Stimulated activated naive B cell treated with anti-CD40 and anti-IgM and Interleukin-4, amounts not matched to agents 10 μg/mL and 1 μg/mL and 100 μg/mL, for 72 hours (primary cell): ENCODE results near the gene CABP7.

Experiments used
- ATAC-seq, 2 donors: fragments of 150-1000 bp; cut with Tn5 transposase; replicated peaks; 2 replicates each; pipeline ENCODE4 v1.10.0; 2021; ENCODE audit warnings: moderate library complexity in 1 of 2
- DNase-seq: peaks from one replicate; pipeline ENCODE4 v3.0.0; 2021
- H3K27ac Mint-ChIP-seq: one replicate; pipeline ENCODE4 v1.8.0; 2022; ENCODE audit warnings: mild to moderate bottlenecking, mixed read lengths
- H3K27me3 Mint-ChIP-seq, 2 donors: one replicate each; pipeline ENCODE4 v1.8.0; 2022; ENCODE audit warnings: mixed read lengths in 2 of 2
- H3K36me3 Mint-ChIP-seq, 2 donors: one replicate each; pipeline ENCODE4 v1.8.0; 2022; ENCODE audit warnings: mixed read lengths in 2 of 2, mild to moderate bottlenecking in 1 of 2
- H3K4me1 Mint-ChIP-seq, 2 donors: one replicate each; pipeline ENCODE4 v1.8.0; 2022; ENCODE audit warnings: mixed read lengths in 2 of 2, mild to moderate bottlenecking in 1 of 2
- H3K4me3 Mint-ChIP-seq, 2 donors: one replicate each; pipeline ENCODE4 v1.8.0; 2022; ENCODE audit warnings: mild to moderate bottlenecking in 2 of 2, mixed read lengths in 2 of 2, moderate library complexity in 1 of 2
- H3K9me3 Mint-ChIP-seq, 2 donors: one replicate each; pipeline ENCODE4 v1.8.0; 2022; ENCODE audit warnings: mixed read lengths in 2 of 2, mild to moderate bottlenecking in 1 of 2

CABP7 gene

GRCh38 chr22:29719899-29720645 is at the start of gene CABP7:
CABP7 (plus strand) TSS chr22:29720003; CDS start chr22:29720425, 422 bp downstream.
- ATAC-seq: peak; percentile 32 to 40
- Mint-ChIP-seq H3K36me3 (no peaks in the 10 kb centered on the region), H3K27me3 (peaks cover 55 to 66% of the 10 kb centered on the region in 2 donors), H3K9me3 (no peaks in the 10 kb centered on the region), H3K4me1 (peaks cover 6 to 9% of the 10 kb centered on the region in 2 donors), H3K4me3 (peak within 1 kb of the TSS; percentile 67 to 77), H3K27ac (peak within 1 kb of the TSS; percentile 25)
- DNase-seq: no peak

- DNase-seq (no peak), ATAC-seq (no peak)
- Mint-ChIP-seq H3K9me3 (no peaks in the 10 kb centered on the region), H3K27ac (no peak overlapping the region), H3K4me1 (no peaks in the 10 kb centered on the region), H3K36me3 (peaks cover 32 to 54% of the 10 kb centered on the region in 2 donors), H3K4me3 (no peak overlapping the region), H3K27me3 (no peaks in the 10 kb centered on the region)
These were observed 49.2 kb upstream of the CABP7 start for GRCh38 chr22:29670626-29671025.

- no peak for ATAC-seq
- Mint-ChIP-seq H3K9me3 (no peaks in the 10 kb centered on the region), H3K4me3 (no peak overlapping the region), H3K27ac (no peak overlapping the region), H3K27me3 (no peaks in the 10 kb centered on the region), H3K4me1 (no peaks in the 10 kb centered on the region), H3K36me3 (peaks cover 40 to 60% of the 10 kb centered on the region in 2 donors)
- DNase-seq: no peak
These were observed 46.3 kb upstream of the CABP7 start for GRCh38 chr22:29673361-29674066.

GRCh38 chr22:29674121-29674520 is 45.7 kb upstream of the CABP7 start:
- no peaks in the 10 kb centered on the region for H3K27me3 Mint-ChIP-seq
- ATAC-seq (no peak), DNase-seq (no peak)
- H3K27ac Mint-ChIP-seq: no peak overlapping the region
- H3K4me3 Mint-ChIP-seq: no peak overlapping the region
- H3K4me1 Mint-ChIP-seq: no peaks in the 10 kb centered on the region
- peaks cover 42 to 61% of the 10 kb centered on the region in 2 donors for H3K36me3 Mint-ChIP-seq
- no peaks in the 10 kb centered on the region for H3K9me3 Mint-ChIP-seq

GRCh38 chr22:29679316-29679715 is 40.5 kb upstream of the CABP7 start:
- Mint-ChIP-seq H3K27me3 (no peaks in the 10 kb centered on the region), H3K9me3 (no peaks in the 10 kb centered on the region), H3K36me3 (peaks cover 45 to 66% of the 10 kb centered on the region in 2 donors), H3K27ac (no peak overlapping the region), H3K4me3 (no peak overlapping the region), H3K4me1 (peaks cover 0 to 4% of the 10 kb centered on the region in 2 donors)
- DNase-seq (no peak), ATAC-seq (no peak)

GRCh38 chr22:29683536-29683935 is 36.3 kb upstream of the CABP7 start:
- no peaks in the 10 kb centered on the region for H3K27me3 Mint-ChIP-seq
- H3K4me3 Mint-ChIP-seq: no peak overlapping the region
- ATAC-seq (no peak), DNase-seq (no peak)
- peaks cover 34 to 57% of the 10 kb centered on the region in 2 donors for H3K36me3 Mint-ChIP-seq
- no peaks in the 10 kb centered on the region for H3K9me3 Mint-ChIP-seq
- no peak overlapping the region for H3K27ac Mint-ChIP-seq
- H3K4me1 Mint-ChIP-seq: peaks cover 0 to 4% of the 10 kb centered on the region in 2 donors

GRCh38 chr22:29684244-29684643 is 35.6 kb upstream of the CABP7 start:
- peaks cover 0 to 4% of the 10 kb centered on the region in 2 donors for H3K4me1 Mint-ChIP-seq
- ATAC-seq (no peak), DNase-seq (no peak)
- no peaks in the 10 kb centered on the region for H3K9me3 Mint-ChIP-seq
- peaks cover 32 to 56% of the 10 kb centered on the region in 2 donors for H3K36me3 Mint-ChIP-seq
- H3K27ac Mint-ChIP-seq: peak overlapping the region; percentile 20
- H3K4me3 Mint-ChIP-seq: no peak overlapping the region
- H3K27me3 Mint-ChIP-seq: no peaks in the 10 kb centered on the region

- H3K4me1 Mint-ChIP-seq: no peaks in the 10 kb centered on the region
- H3K9me3 Mint-ChIP-seq: no peaks in the 10 kb centered on the region
- no peak for DNase-seq
- peaks cover 32 to 39% of the 10 kb centered on the region in 2 donors for H3K36me3 Mint-ChIP-seq
- no peak overlapping the region for H3K27ac Mint-ChIP-seq
- H3K27me3 Mint-ChIP-seq: no peaks in the 10 kb centered on the region
- ATAC-seq: no peak
- no peak overlapping the region for H3K4me3 Mint-ChIP-seq
These were observed 30.5 kb upstream of the CABP7 start for GRCh38 chr22:29689206-29689879.

GRCh38 chr22:29689880-29690213 is 30.0 kb upstream of the CABP7 start:
- Mint-ChIP-seq H3K9me3 (no peaks in the 10 kb centered on the region), H3K36me3 (peaks cover 32 to 42% of the 10 kb centered on the region in 2 donors), H3K4me1 (no peaks in the 10 kb centered on the region), H3K4me3 (no peak overlapping the region), H3K27ac (no peak overlapping the region), H3K27me3 (no peaks in the 10 kb centered on the region)
- peak; percentile 38 to 50 for ATAC-seq
- no peak for DNase-seq

- H3K4me3 Mint-ChIP-seq: no peak overlapping the region
- H3K4me1 Mint-ChIP-seq: no peaks in the 10 kb centered on the region
- no peaks in the 10 kb centered on the region for H3K9me3 Mint-ChIP-seq
- H3K27me3 Mint-ChIP-seq: no peaks in the 10 kb centered on the region
- H3K36me3 Mint-ChIP-seq: peaks cover 36 to 46% of the 10 kb centered on the region in 2 donors
- ATAC-seq (no peak), DNase-seq (no peak)
- H3K27ac Mint-ChIP-seq: no peak overlapping the region
These were observed 29.3 kb upstream of the CABP7 start for GRCh38 chr22:29690476-29690875.

GRCh38 chr22:29691636-29692326 is 28.0 kb upstream of the CABP7 start:
- H3K4me3 Mint-ChIP-seq: no peak overlapping the region
- H3K4me1 Mint-ChIP-seq: no peaks in the 10 kb centered on the region
- no peak overlapping the region for H3K27ac Mint-ChIP-seq
- H3K36me3 Mint-ChIP-seq: peaks cover 46 to 56% of the 10 kb centered on the region in 2 donors
- no peaks in the 10 kb centered on the region for H3K27me3 Mint-ChIP-seq
- no peaks in the 10 kb centered on the region for H3K9me3 Mint-ChIP-seq
- ATAC-seq (no peak), DNase-seq (no peak)

GRCh38 chr22:29692327-29692640 is 27.5 kb upstream of the CABP7 start:
- H3K9me3 Mint-ChIP-seq: no peaks in the 10 kb centered on the region
- H3K36me3 Mint-ChIP-seq: peaks cover 45 to 54% of the 10 kb centered on the region in 2 donors
- no peak for ATAC-seq
- H3K27me3 Mint-ChIP-seq: no peaks in the 10 kb centered on the region
- H3K4me1 Mint-ChIP-seq: no peaks in the 10 kb centered on the region
- no peak overlapping the region for H3K27ac Mint-ChIP-seq
- no peak for DNase-seq
- no peak overlapping the region for H3K4me3 Mint-ChIP-seq

- DNase-seq (no peak), ATAC-seq (no peak)
- Mint-ChIP-seq H3K27ac (no peak overlapping the region), H3K27me3 (no peaks in the 10 kb centered on the region), H3K36me3 (peaks cover 45 to 51% of the 10 kb centered on the region in 2 donors), H3K4me1 (no peaks in the 10 kb centered on the region), H3K9me3 (no peaks in the 10 kb centered on the region), H3K4me3 (no peak overlapping the region)
These were observed 26.6 kb upstream of the CABP7 start for GRCh38 chr22:29693161-29693560.

- DNase-seq: no peak
- no peak for ATAC-seq
- Mint-ChIP-seq H3K36me3 (peaks cover 48 to 51% of the 10 kb centered on the region in 2 donors), H3K4me1 (no peaks in the 10 kb centered on the region), H3K4me3 (no peak overlapping the region), H3K27me3 (no peaks in the 10 kb centered on the region), H3K27ac (no peak overlapping the region), H3K9me3 (no peaks in the 10 kb centered on the region)
These were observed 26.1 kb upstream of the CABP7 start for GRCh38 chr22:29693671-29694070.
